Stimulated activated CD4-positive, alpha-beta T cell treated with anti-CD3 and anti-CD28 coated beads, TNF-alpha, amount 100 ng/mL, for 24 hours (primary cell): Measurements from ENCODE around the gene ANO2.

Experiments used
- DNase-seq, 3 experiments: peaks; one replicate each; pipeline ENCODE4 v3.0.0-alpha.2; 2020; ENCODE audit warnings: low read depth in 3 of 3

Gene ANO2

DNA sequence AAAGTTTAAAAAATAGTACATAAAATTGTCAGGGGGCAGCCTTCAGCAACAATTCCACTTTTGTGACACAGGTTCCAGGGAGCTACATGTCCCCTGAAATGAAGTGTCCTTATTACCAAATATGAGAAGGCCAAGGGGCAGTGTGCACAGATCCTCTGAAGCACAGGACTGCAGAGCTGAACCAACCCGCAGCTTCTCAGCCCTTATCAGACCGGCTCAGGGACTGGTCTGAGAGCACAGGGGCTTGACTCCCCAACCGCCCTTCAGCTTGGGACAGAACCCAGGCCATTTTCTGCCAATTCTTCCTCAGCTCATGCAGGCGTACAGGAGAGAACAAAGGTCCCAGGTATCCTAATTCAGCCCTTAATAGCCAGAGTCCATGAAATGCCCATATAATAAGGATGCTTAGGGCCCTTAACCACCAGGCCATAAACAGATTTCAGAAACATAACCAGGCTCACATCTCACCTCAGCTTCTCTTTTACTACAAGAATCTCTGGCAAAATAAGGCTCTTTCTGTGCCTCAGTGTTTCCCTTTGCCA lies 221.3 kb downstream of the ANO2 start:
- no peak for DNase-seq

DNA sequence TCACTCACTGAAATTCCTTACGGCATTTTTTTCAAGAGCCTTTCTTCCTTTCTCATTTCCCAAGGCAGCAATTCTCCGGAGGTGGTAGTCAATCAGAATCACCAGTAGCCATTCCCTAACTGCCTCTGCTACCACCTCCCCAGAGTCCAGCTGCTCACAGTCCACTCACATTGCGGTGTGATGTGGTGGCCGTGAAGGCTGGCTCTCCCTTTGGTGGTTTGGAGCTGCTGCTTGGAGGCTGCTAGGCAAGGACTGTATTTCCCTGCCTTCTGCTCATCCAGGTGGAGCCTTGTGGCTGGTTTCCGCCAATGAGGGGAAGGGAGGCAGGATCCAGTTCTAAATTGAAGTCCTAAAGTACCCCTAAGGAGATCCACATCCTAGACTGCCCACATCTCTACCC lies 222.0 kb downstream of the ANO2 start:
- DNase-seq, result no peak

DNA sequence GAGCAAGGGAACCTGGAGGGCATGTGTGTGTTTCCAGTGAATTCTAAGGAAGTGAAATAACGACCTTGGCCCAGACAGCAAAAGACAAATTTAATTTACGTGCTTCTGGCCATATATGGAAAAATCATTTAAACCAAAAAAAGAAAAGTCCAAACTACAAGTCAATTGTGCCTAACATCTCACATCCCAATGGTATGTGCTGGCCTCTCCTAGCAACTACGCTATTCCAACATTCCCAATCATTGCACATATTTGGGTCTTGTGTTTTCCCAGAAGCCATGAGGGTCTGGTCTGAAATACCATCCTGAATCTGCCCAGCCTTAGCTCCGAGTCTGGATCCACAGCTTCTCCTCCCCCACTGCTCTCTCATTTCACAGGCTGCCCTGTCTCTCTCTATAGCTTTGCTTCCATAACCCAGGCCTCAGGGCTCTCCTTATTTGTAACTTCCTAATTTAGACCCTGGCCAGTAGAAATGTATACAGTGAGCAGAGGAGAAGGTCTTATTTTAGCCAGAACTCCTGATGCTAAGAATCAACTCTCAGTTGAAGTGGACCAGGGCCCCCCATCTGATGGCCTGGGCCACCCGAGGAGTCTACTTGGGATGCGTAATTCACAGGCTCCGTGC lies 224.6 kb downstream of the ANO2 start:
- DNase-seq, result no peak

DNA sequence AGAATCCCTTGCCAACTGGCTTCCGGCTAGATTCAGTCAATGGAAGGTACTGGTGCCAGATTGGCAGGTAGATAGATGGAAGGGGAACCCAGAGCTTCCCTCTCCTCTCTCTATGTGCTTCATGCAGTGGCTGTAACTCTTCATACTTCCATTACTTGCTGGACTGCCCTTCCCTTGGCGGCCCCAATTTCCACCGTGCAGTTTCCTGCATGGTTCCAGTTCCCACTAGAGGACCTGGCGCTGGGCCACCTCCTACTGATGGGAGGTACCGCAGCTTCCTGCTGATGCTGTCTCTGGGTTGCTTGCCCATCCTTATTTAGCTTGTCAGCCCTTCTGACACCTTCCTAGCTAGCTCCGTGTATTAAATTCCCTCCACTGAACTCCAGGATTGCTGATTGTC lies 226.4 kb downstream of the ANO2 start:
- DNase-seq, result no peak

DNA sequence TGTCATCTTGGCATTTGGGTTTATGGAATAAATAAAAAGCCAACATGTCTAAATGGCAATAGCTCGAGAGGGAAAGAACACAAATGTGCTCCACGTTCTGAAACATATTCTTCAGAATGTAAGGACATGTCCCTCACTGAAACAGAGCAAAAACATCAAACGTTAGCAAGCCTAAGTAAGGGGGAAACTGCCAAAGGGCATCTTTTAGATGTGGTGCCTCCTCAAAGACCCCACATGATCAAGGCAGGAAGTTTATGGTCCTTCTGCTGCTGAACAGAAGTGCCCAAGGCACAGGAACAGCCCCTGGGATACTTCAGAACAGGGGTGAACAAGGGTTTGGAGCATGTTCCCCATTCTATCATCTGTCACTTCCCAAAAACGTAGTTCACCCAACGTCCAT lies 227.0 kb downstream of the ANO2 start:
- no peak for DNase-seq

DNA sequence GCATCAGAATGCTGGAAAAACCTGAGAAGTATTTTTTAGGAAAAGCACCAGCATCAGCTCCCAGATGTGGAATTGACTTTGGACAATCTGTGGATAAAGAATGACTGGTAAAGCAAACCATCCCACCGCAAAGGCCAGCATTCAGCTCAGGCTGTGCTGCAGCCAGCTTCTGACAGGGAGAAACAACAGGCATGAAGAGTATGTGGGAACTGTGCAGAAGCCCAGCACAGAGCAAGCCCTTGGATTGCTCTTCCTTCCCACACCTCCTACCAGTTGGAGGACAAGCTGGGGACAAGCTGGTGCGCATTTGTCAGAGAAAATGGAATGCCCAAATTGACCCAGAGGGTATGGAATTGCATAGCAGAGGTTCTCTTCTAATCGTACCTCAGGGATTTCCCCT lies 228.1 kb downstream of the ANO2 start:
- DNase-seq, result no peak

DNA sequence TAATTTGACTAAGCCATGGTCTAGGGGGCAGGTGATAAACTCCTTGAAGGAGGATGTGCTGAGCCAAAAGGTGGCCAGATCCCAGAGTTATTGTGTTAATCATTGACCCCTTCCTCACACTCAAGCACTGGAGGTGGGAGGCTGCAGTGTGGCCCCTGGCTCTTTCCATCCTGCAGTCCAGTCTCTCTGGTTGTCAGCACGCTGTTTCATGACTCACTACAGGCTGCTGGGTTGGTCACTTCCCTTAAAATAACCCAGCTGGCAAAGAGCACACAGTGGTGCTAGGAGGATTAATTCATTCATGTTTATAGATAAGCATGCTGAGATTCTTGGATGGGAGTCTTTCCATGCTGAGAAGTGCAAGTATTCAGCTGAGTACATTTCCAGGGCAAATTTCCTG lies 228.9 kb downstream of the ANO2 start:
- no peak for DNase-seq

DNA sequence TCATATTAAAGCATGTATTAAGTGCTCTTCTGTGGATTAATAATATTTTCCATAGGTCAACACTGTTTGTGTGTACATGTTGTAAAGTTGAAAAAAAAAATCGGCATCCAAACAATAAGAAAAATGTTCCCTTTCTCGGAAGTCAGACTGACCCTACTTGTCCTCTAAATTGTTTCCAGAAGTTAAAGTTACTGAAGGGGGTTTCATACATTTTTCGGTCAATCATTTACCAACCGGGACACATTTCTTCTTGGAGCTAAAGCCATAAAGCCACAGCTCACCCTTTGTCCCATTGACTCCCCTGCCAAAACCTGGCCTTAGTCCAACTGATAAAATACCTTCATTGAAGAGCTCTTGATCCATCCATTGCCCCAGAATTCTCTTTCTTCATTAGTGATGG lies 230.0 kb downstream of the ANO2 start:
- no peak for DNase-seq

DNA sequence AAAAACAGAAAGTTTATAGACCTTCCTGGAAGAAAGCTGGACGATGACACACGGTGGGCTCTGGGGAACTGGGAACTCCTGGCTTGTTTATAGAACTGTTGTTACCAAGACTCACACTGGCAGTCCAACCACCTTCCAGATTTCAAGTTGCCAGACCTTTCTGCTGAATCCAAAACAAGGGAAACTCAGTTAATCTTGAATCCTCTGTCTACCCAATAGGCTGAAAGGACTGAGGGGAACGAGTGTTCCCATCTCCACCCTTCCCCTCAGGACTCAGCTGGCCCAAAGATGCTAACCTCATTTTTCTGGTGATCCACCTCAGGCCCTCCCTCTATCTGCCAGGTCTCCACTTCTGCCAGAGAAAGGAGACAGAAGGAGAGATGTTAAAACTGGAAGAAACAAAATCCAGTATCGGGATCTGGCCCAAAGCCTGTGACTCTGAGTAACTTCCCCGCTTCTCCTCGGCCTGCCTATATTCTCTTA lies 231.4 kb downstream of the ANO2 start:
- DNase-seq, result no peak

DNA sequence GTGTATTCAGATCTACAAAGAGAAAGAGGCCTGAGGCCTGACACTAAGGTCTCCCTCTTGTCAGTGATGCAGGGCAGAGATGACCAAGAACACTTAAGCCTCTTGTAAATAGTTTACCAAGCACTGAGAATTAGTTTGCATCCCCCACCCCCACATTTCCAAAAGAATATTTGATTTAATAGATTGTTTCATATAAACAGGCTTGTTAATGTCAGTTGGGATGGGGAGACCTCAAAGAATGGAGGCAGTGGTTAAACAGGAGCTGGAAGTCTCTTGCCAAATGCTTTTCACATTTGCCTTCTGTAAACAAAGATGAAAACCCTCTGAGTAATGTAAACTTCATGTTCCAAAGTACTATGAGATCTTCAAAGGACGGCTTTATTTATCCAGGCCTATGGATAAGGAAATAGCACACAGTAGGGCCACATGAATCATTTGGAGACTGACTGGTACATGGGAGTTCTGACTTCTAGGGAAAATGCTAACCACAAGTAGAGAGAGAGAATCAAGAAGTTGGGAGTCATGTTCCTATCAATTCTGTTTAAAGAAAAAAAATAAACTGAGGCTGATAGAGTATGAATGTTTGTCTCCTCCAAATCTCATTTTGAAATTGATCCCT lies 234.7 kb downstream of the ANO2 start:
- no peak for DNase-seq

DNA sequence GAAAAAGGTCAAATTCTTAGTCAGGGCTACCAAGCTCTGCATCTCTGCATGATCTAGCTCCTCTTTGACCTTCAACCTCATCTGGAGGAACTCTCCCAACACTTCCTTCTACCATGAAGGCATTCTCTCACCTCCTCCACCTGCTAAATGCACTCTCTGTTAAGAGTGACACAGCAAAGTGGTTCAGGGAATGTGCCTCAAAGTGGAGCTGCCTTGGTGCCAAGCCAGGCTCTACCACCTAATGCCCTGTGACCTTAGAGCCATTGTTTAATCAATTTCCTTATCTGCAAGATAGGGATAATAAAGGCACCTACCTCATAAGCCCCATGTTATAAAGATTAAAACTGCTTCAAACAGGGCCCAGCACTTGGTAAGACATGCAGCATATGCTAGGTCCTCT lies 236.7 kb downstream of the ANO2 start:
- DNase-seq, result no peak

DNA sequence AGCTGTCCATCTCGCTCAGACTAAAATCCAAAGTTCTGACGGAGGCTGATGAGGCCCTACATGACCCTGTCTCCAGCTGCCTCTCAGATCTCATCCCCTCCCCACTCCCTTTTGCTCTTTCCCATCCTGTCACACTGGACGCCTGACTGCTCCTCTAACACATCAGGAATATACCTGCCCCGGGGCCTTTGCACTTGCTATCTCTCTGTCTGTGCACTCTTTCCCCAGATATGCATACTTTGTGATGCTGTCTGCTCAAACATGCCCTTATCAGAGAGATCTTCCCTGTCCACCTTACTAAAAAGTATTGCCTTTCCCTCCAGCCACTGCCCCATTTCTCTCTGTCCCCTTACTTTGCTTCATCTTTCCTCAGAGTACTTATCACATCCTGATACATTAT lies 238.8 kb downstream of the ANO2 start:
- DNase-seq, result no peak

DNA sequence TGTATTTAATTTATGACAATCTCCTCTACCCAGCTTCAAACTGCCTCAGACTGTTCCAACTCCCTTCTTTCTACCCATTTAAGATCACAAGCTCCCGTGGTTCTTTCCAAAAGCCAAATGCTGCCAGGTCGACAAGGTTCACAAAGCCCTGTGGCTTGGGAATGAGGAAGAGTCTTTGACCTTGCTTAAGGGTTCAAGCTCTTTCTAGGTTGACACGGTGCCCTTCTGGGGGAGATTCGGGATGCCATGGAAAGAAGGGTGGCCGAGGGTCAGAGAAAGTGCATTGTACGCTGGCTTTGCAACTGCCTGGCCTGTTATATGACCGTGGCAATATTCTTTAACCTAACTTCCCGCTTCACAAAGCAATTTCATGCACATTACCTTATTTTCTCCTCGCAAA lies 239.3 kb downstream of the ANO2 start:
- no peak for DNase-seq

DNA sequence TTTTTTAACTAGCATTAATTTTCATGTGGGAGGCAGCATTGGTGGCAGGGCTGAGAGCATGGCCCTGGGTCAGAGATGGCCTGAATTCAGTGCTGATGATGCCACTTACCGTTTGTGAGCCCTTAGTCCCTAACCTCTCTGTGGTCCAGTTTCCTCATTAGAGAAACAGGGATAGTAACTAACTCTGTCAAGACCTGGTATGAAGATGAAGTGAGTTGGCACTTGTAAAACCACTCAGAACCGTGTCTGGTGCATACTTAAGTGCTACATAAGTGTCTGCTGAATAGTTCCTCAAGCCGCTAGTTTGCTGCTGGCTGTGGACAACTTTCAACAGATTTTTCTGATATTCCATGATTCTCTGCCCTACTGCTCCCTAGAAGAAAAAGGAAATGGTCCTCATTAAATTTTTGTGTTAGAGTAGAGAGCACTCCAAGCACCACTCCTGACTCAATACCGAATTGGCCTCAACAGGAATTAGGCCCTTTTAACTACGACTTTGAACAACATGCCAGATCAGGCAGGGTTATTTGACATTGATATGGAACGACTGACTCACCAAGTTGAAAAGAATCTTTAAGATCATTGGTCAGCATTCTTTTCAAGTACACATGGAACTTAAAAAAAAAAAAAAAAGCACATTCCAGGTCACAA lies 250.2 kb downstream of the ANO2 start:
- DNase-seq, result no peak

DNA sequence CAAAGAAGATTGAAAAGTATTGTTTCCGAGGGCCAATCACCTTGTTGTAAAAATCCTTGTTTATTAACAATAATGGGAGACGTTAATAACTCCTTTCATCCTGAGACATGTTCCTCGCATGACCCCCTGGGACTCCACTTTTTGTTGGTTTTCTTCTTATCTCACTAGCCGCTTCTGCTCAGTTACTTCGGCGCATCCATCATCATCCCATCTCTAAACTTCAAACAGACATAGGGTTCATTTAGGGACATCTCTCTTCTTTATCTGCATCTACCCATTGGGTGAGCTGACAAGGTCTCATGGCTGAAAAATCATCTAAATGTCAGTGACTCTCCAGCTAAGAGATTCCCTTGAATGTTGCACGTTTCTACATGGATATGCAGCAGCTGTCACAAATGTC lies 252.2 kb downstream of the ANO2 start:
- no peak for DNase-seq

DNA sequence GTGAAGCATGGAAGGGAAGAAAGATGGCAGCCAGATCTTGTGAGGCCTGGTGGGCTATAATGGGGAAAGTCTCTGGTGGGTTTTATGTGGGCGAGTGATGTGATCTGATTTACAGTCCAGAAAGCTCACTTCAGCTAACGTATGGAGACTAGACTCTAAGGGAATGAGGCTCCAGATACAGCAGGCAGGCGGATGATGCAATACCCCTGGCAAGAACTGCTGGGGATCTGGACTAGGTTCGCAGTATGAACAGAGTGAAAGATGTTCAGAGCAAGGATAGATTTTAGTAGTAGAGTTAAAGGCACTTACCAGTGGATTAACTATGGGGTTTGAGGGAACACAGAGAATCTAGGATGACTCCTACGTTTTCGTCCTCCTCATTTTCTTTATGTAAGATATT lies 253.1 kb downstream of the ANO2 start:
- no peak for DNase-seq

DNA sequence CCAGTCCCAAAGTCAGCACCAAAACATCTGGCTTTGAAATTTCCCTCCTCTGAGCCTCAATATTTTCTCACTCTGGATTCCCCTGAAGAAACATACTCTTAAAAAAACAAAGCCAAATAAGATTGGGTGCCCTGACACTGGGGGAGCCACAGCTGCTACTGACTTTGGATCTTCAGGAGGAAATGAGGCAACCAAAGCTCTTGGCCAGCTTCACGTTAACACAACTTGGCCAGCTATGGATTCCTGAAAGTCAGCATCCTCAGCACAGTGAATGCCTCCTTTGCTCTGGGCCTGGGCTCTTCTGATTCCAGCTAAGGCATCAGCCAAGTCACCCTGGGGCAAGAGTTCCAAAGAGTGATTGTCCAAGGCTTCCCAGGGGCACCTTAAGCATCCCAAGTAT lies 254.8 kb downstream of the ANO2 start:
- DNase-seq, result no peak

DNA sequence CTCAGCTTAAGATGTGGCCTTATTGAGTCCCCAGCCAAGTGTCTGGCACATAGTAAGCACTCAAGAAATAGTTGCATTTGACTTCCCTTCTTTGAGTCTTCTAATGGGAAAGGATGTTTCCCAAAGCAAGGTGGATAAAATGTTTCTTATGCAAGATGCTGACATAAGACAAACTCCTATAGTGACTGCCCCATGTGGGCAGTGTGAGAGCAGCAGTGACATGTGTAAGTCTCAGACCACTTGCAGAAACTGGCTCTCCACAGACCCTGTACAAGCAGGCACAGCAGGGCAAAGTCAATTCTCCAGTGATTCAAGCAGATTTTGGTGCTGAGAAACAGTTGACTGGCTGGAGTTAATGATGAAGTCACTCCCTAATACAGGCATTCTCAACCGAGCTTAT lies 255.3 kb downstream of the ANO2 start:
- no peak for DNase-seq

DNA sequence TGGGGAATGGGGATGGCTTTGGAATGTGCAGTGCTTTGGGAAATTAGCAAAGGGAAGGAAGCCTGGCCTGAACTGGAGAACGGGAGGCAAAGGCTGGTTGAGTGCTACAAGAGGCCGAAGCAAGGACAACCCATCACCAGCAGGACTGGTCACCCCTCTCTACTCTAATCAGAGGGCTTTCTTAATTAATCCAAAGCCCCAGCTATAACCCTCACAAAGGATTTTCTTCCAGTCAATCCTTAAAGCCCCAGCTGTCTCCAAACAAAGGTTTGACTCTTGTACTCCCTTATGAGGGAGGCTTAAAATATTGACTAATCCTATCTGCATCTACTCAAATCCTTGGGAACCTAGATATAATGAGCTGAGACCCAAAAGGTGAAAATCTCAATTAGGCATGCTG lies 256.8 kb downstream of the ANO2 start:
- no peak for DNase-seq

DNA sequence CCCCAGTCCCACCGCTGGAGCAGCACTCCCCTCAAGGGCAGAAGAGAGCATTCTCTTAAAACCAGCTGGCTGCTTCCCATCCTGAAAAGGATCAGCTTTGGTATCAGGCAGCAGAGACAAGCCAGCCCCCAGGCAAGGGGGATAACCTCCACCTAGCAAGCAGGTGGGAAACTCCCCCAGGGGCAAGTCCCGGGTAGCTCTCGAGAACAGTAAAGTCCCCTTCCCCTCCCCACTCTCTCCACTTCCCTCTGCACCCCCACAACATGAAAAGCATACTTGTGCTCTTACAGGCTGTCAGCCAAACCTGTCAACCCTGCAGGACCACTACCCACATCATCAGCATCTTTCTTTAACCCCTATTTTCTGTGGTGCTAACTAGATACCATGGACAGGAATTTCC lies 259.1 kb downstream of the ANO2 start:
- DNase-seq, result no peak

DNA sequence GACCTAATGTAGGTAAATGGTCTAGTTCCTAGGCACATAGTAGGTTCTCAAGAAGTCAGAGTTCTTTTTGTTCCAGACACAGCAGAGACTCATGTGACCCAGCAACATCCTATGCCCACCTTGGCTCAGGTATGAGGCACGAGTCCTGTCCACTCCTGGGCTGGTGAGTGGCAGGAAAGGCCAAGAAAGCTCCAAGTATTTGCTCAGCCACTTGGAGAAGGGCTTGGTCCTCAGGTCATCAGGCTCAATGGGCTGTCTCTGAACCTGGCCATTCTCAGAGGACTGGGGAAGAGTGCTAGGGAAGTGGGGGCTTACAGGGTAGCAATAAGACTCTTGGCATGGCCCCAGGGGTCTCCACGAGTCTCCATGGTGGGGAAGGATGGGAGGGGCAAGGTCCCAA lies 260.1 kb downstream of the ANO2 start:
- no peak for DNase-seq

DNA sequence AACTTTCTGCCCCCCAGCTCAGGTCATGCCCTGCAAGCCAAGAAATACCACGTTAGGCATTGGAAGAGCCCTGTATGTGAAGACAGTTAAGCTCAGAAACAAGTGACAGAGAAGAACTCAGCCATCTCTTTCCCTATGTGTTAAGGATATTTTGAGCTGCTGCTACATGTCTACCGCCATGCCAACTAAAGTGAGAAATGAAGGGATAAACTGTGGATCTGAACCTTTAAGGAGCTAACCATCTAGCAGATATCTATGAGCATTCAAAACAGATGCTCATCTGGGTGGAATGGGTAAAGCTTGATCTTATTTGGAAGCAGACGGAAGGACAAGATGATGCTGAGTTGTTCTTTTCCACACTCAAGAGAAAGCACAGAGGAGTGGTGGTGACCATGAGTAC lies 262.5 kb downstream of the ANO2 start:
- DNase-seq, result no peak

DNA sequence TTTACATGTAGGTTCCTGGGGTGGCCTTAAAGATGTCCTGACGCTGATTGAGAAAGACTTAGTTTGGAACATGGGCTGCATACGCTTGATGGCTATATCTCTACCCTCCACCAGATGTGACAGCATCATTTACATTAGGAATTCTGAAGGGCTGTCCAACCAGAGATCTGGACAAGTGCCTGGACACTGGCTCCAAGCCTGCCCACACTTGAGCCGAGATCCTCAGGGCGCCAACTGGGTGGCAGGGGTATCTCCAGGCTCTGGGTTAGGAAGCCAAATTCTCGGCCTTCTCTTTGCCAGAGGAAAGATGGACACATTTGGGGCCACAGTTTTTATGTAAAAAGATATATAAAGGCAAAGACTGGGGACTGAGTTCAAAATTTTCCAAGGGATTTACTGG lies 266.9 kb downstream of the ANO2 start:
- no peak for DNase-seq
